IPS DF 6.9 (cell line): ENCODE results near the gene PRSS16.

Source experiments
- DNase-seq: peaks from one replicate; pipeline ENCODE4 v3.0.0-alpha.2; 2013; ENCODE audit warnings: low read depth, low spot score
- H3K27ac ChIP-seq: one replicate; pipeline ENCODE4 v1.5.1; 2013; ENCODE audit warnings: low read length, control low read depth
- H3K27me3 ChIP-seq: 2 replicates; pipeline ENCODE4 v1.6.1; 2013; ENCODE audit warnings: mild to moderate bottlenecking, low read length; ENCODE audit not compliant: control insufficient read depth, insufficient read depth
- H3K36me3 ChIP-seq: 2 replicates; pipeline ENCODE4 v1.6.1; 2013; ENCODE audit warnings: low read length; ENCODE audit not compliant: control insufficient read depth, insufficient read depth
- H3K4me1 ChIP-seq: 2 replicates; pipeline ENCODE4 v1.6.1; 2013; ENCODE audit warnings: low read length; ENCODE audit not compliant: control insufficient read depth, insufficient read depth
- H3K4me3 ChIP-seq: 2 replicates; pipeline ENCODE4 v1.5.1; 2013; ENCODE audit warnings: mild to moderate bottlenecking, low read length
- H3K9me3 ChIP-seq: 2 replicates; pipeline ENCODE4 v1.6.1; 2013; ENCODE audit warnings: low read length, inconsistent platforms; ENCODE audit not compliant: control insufficient read depth, insufficient read depth
- WGBS: extraction: QIAGEN DNeasy Blood & Tissue Kit; methylation state at CpG from one replicate; pipeline ENCODE4 v1.1.7; 2013; ENCODE audit warnings: mixed read lengths, missing lambda C conversion rate; ENCODE audit not compliant: insufficient read length, insufficient coverage; 5-methylcytosine and 5-hydroxymethylcytosine counted together

PRSS16 gene

GRCh38 chr6:27296106-27296783 lies 48.7 kb downstream of the PRSS16 start:
- Histone ChIP-seq H3K27ac (no peak overlapping the region), H3K4me1 (peaks cover 2% of the 10 kb centered on the region; the same call in 1 of the 2 replicates), H3K27me3 (no peaks in the 10 kb centered on the region; the same call in 1 of the 2 replicates), H3K4me3 (peak overlapping the region; percentile 63; the same call in 1 of the 2 replicates), H3K36me3 (no peaks in the 10 kb centered on the region), H3K9me3 (no peaks in the 10 kb centered on the region)
- DNase-seq, result no peak
- no CpG with 5 or more reads among the region's 27 CpGs for WGBS

- no peaks in the 10 kb centered on the region for H3K36me3 ChIP-seq
Measured at GRCh38 chr6:27297484-27297856, 50.0 kb downstream of the PRSS16 start.

DNA sequence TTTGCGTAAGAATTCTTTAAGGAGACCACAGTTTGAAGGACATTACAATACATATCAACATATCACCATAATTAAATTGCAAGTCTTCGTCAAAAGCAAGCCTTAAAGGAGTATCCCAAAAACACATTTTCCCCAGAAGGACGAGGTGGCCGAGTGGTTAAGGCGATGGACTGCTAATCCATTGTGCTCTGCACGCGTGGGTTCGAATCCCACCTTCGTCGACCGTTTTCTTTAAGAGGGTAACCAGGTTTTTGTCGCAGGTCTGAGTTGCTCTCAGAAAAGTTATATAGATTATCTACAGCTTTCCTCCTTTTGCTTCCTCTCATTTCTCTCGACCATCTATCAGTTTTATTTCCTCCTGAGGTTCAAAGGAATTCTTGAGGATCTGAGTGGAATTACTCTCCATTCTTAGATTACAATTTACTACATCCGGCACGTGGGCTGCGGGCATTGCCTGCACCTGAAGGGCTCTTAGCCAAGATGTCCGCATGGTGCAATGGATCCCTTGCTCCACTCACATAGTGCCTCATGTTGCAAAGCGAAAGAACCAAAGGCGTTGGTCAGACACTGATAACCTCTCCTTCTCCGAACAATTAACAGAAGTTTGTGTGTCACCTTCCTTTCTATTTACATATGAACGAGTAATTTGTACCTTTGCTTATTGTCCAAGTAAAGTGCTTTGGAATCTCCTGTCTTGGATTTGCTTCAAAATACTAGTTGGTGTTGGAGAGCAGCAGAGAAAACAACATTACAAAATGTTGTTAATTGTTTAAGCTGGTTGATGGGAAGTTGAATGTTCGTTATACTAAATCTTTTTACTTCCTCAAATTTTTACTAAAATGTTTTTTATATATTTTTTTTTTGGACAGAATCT lies 50.6 kb downstream of the PRSS16 start:
- Histone ChIP-seq H3K27me3 (no peaks in the 10 kb centered on the region), H3K4me1 (peaks cover 2% of the 10 kb centered on the region; the same call in 1 of the 2 replicates), H3K27ac (no peak overlapping the region), H3K4me3 (peak overlapping the region; percentile 37; the same call in 1 of the 2 replicates), H3K36me3 (no peaks in the 10 kb centered on the region), H3K9me3 (no peaks in the 10 kb centered on the region)
- DNase-seq, result no peak
- WGBS, result no CpG with 5 or more reads among the region's 22 CpGs

More at GRCh38 chr6:27297484-27297856, 50.0 kb downstream of the PRSS16 start:
- no CpG with 5 or more reads among the region's 7 CpGs for WGBS
- H3K9me3 ChIP-seq, result no peaks in the 10 kb centered on the region
- no peak overlapping the region for H3K27ac ChIP-seq
- H3K4me3 ChIP-seq, result peak overlapping the region; percentile 37; the same call in 1 of the 2 replicates
- peaks cover 2% of the 10 kb centered on the region; the same call in 1 of the 2 replicates for H3K4me1 ChIP-seq
- DNase-seq, result no peak
- no peaks in the 10 kb centered on the region for H3K27me3 ChIP-seq

DNA sequence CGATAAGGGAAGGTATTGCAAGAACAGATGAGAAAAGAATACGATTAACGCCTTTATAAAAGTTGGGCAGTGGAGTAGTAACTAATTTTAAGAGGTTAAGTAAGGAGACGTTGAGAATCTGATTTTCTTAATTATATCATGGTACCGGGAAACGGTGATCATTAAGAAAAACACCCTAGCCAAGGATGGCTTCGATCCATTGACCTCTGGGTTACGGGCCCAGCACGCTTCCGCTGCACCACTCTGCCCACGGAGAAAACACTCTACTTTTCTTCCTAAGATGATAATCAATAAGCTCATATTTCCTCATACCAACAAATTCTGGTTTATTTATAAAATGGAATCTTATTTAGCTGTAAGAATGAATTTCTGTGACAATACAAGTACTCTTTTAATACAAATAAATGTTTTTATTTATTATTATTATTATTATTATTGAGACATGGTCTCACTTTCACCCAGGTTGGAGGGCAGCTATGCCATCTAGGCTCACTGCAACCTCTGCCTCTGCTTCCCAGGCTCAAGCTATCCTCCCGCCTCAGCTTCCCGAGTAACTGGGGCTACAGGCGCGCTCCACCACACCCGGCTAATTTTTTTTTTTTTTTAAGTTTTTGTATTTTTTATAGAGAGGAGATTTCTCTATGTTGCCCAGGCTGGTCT lies 56.2 kb downstream of the PRSS16 start:
- no peak overlapping the region for H3K4me3 ChIP-seq
- H3K4me1 ChIP-seq, result no peaks in the 10 kb centered on the region
- H3K27me3 ChIP-seq, result no peaks in the 10 kb centered on the region
- H3K36me3 ChIP-seq, result no peaks in the 10 kb centered on the region
- H3K9me3 ChIP-seq, result no peaks in the 10 kb centered on the region
- DNase-seq, result no peak
- 100% methylated on average over 2 of the region's 16 CpGs for WGBS
- no peak overlapping the region for H3K27ac ChIP-seq
